Measurements from ENCODE around the gene CRHR1. TPM values are rescaled to one million over a fixed set of nuclear protein-coding genes. Genes with fewer than 3 reads are reported as not detected.
A peak's percentile ranks its signal among the peaks of the same experiment; 100 is the strongest.

CRHR1 gene
- total and polyA plus RNA-seq, 2 of the 4 experiments (the other 2 are of a cell fraction) = not detected

DNA sequence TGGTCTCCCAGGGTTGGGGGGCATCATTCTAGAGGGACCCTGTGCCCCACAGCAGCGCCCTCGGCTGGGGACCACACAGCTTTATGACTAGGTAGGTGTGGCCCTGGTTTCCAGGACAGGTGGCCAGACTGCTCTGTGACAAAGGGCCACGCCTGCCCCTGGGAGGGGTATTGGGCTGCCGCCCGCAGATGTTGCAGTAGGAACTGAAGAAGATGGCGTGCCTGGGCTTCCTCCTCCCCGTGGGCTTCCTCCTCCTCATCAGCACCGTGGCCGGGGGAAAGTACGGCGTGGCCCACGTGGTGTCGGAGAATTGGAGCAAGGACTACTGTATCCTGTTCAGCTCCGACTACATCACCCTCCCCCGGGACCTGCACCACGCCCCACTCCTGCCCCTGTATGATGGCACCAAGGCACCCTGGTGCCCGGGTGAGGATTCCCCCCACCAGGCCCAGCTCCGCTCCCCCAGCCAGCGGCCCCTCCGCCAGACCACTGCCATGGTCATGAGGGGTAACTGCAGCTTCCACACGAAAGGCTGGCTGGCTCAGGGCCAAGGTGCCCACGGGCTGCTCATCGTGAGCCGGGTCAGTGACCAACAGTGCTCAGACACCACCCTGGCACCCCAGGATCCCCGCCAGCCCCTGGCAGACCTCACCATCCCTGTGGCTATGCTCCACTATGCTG, 60.7 kb downstream of the CRHR1 start, which contains the start of gene SPPL2C:
TSS of gene SPPL2C (plus strand) at position 187 of the 681 bp plus-strand sequence. CDS start at position 213, 26 bp downstream.
- no TSS peak for BruUV-seq (replicated peaks)
- no peak for ATAC-seq (ENCODE audit: low read depth)

More for the DNA sequence above, 60.7 kb downstream of the CRHR1 start, which contains the start of gene SPPL2C:
- no peak within 1 kb of the TSS for H3K4me2 ChIP-seq (ENCODE audit: low read depth, low read length)
- no peak for DNase-seq
- WGBS, 2 experiments (ENCODE audit: extremely low coverage in 2 of 2, insufficient read length in 1 of 2) = 76% methylated on average over 7 of the region's 25 CpGs; no CpG with 5 or more reads in 1 of the 2 experiments
- H3K9me1 ChIP-seq (ENCODE audit: insufficient read depth, low read length) = no peaks in the 10 kb centered on the region
- no peak within 1 kb of the TSS for H2BK15ac ChIP-seq (ENCODE audit: low read depth, low read length)
- CTCF ChIA-PET = no interaction called here
- dilution Hi-C loops (cut with HindIII; ENCODE audit: low sequenced_read_pairs, unreplicated experiment) = no loop called here
- H3K14ac ChIP-seq (replicated peaks; ENCODE audit: low read depth, low read length) = no peak within 1 kb of the TSS
- H3K56ac ChIP-seq (ENCODE audit: extremely low read depth, insufficient read depth, low read length) = no peak within 1 kb of the TSS
- in situ Hi-C loops (cut with MboI; ENCODE audit: low sequenced_read_pairs) = loop anchor here (25.0 kb wide), 1 partner anchor 433 kb away; no protein-coding TSS in a partner anchor
- H2BK5ac ChIP-seq (ENCODE audit: low read depth, low read length, poor library complexity, severe bottlenecking) = no peak within 1 kb of the TSS
- H3K18ac ChIP-seq (ENCODE audit: low read depth, low read length) = no peak within 1 kb of the TSS
- no peaks in the 10 kb centered on the region for H3K9me3 ChIP-seq (ENCODE audit: control insufficient read depth, insufficient read depth, low read length)
- H3K4ac ChIP-seq (ENCODE audit: low read depth, low read length) = no peak within 1 kb of the TSS
- no peak within 1 kb of the TSS for H2BK120ac ChIP-seq (ENCODE audit: low read depth, low read length)
- H2AFZ ChIP-seq (replicated peaks; ENCODE audit: low read length, poor library complexity) = peak within 1 kb of the TSS; percentile 49
- TF ChIP-seq MAZ (IDR thresholded peaks at IDR 0.05; ENCODE audit: borderline replicate concordance, low read depth, low read length) = no peak
- TF ChIP-seq CEBPB (IDR thresholded peaks at IDR 0.05; ENCODE audit: low read depth, low read length) = no peak
- TF ChIP-seq, protein P1, sequence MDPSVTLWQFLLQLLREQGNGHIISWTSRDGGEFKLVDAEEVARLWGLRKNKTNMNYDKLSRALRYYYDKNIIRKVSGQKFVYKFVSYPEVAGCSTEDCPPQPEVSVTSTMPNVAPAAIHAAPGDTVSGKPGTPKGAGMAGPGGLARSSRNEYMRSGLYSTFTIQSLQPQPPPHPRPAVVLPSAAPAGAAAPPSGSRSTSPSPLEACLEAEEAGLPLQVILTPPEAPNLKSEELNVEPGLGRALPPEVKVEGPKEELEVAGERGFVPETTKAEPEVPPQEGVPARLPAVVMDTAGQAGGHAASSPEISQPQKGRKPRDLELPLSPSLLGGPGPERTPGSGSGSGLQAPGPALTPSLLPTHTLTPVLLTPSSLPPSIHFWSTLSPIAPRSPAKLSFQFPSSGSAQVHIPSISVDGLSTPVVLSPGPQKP (IDR thresholded peaks at IDR 0.05; ENCODE audit: borderline replicate concordance, low read depth, low read length) = no peak
- TF ChIP-seq CHD1 (IDR thresholded peaks at IDR 0.05; ENCODE audit: low read depth, low read length) = no peak
- no peak for TF ChIP-seq RFX5 (IDR thresholded peaks at IDR 0.05; ENCODE audit: low read depth, low read length)
- no peak for TF ChIP-seq RCOR1 (IDR thresholded peaks at IDR 0.05; ENCODE audit: insufficient replicate concordance, low read length)
- TF ChIP-seq SMC3 (IDR thresholded peaks at IDR 0.05; ENCODE audit: low read depth, low read length) = no peak
- no peak for TF ChIP-seq MXI1 (IDR thresholded peaks at IDR 0.05; ENCODE audit: borderline replicate concordance, low read depth, low read length)
- TF ChIP-seq BHLHE40 (IDR thresholded peaks at IDR 0.05; ENCODE audit: low read depth, low read length) = no peak
- TF ChIP-seq FOS (IDR thresholded peaks at IDR 0.05; ENCODE audit: low read depth, low read length) = no peak
- TF ChIP-seq POLR2A (IDR thresholded peaks at IDR 0.05; ENCODE audit: low read depth, low read length) = no peak
- no peak for TF ChIP-seq RAD21 (IDR thresholded peaks at IDR 0.05; ENCODE audit: low read length)
- no peak for TF ChIP-seq NFE2L2 (IDR thresholded peaks at IDR 0.05; ENCODE audit: low read depth, low read length)
- no peak for TF ChIP-seq MAFK (IDR thresholded peaks at IDR 0.05; ENCODE audit: low read depth, low read length)
- TF ChIP-seq, protein P2, sequence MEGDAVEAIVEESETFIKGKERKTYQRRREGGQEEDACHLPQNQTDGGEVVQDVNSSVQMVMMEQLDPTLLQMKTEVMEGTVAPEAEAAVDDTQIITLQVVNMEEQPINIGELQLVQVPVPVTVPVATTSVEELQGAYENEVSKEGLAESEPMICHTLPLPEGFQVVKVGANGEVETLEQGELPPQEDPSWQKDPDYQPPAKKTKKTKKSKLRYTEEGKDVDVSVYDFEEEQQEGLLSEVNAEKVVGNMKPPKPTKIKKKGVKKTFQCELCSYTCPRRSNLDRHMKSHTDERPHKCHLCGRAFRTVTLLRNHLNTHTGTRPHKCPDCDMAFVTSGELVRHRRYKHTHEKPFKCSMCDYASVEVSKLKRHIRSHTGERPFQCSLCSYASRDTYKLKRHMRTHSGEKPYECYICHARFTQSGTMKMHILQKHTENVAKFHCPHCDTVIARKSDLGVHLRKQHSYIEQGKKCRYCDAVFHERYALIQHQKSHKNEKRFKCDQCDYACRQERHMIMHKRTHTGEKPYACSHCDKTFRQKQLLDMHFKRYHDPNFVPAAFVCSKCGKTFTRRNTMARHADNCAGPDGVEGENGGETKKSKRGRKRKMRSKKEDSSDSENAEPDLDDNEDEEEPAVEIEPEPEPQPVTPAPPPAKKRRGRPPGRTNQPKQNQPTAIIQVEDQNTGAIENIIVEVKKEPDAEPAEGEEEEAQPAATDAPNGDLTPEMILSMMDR (conservative IDR thresholded peaks at IDR 0.05; ENCODE audit: low read depth, low read length) = no peak
- TF ChIP-seq, protein P3, sequence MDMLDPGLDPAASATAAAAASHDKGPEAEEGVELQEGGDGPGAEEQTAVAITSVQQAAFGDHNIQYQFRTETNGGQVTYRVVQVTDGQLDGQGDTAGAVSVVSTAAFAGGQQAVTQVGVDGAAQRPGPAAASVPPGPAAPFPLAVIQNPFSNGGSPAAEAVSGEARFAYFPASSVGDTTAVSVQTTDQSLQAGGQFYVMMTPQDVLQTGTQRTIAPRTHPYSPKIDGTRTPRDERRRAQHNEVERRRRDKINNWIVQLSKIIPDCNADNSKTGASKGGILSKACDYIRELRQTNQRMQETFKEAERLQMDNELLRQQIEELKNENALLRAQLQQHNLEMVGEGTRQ (IDR thresholded peaks at IDR 0.05; ENCODE audit: low read depth, low read length) = no peak
- no peak within 1 kb of the TSS for H4K8ac ChIP-seq (ENCODE audit: low read depth in 2 of 2, low read length in 2 of 2)
- H4K20me1 ChIP-seq (ENCODE audit: insufficient read depth, low read length) = no peaks in the 10 kb centered on the region
- H3K23ac ChIP-seq (ENCODE audit: low read depth, low read length) = no peak within 1 kb of the TSS
- no peak within 1 kb of the TSS for H3K9ac ChIP-seq (ENCODE audit: low read depth, low read length)
- no peak within 1 kb of the TSS for H2AK9ac ChIP-seq (replicated peaks; ENCODE audit: low read depth, low read length, poor library complexity)
- no peaks in the 10 kb centered on the region for H3K4me1 ChIP-seq (ENCODE audit: control insufficient read depth, insufficient read depth, low read length)
- H3K27me3 ChIP-seq (ENCODE audit: control insufficient read depth, insufficient read depth, low read length) = peaks cover 8% of the 10 kb centered on the region
- POLR2A ChIA-PET (ENCODE audit: unreplicated experiment) = no interaction called here
- H3K4me3 ChIP-seq (ENCODE audit: insufficient read depth, low read depth, low read length) = no peak within 1 kb of the TSS
- H2BK20ac ChIP-seq (ENCODE audit: low read depth, low read length) = no peak within 1 kb of the TSS
- H3K27ac ChIP-seq (ENCODE audit: insufficient read depth, low read length) = no peak within 1 kb of the TSS
- intact Hi-C loops (cut with micrococcal nuclease) = no loop called here
- no peak within 1 kb of the TSS for H2AK5ac ChIP-seq (ENCODE audit: low read depth, low read length)
- no peaks in the 10 kb centered on the region for H3K79me1 ChIP-seq (ENCODE audit: low read depth in 1 of 2, low read length in 2 of 2)
- H4K5ac ChIP-seq (ENCODE audit: low read depth, low read length) = no peak within 1 kb of the TSS
- H3K36me3 ChIP-seq (ENCODE audit: control insufficient read depth, insufficient read depth, low read length) = no peaks in the 10 kb centered on the region
- H4K91ac ChIP-seq (ENCODE audit: insufficient read depth, low read depth, low read length) = no peak within 1 kb of the TSS
